HepG2 (cell line): Measurements from ENCODE around the gene CD70.

Experiments
- MAFF ChIP-seq: IDR thresholded peaks from 2 replicates; pipeline ENCODE4 v1.6.1; 2011; ENCODE audit warnings: low read depth, low read length, improper control_type of control experiment
- TF ChIP-seq, protein P1 (sequence below), 2 experiments: IDR thresholded peaks; 2 replicates each; pipeline ENCODE4 v1.6.1; 2011 to 2012; ENCODE audit warnings: low read length in 2 of 2, borderline replicate concordance in 1 of 2, low read depth in 1 of 2, mild to moderate bottlenecking in 1 of 2, moderate library complexity in 1 of 2
- TF ChIP-seq, protein P2 (sequence below): sonication (generic); formaldehyde crosslinking; IDR thresholded peaks from 2 replicates; pipeline ENCODE4 v1.4.0; 2020; ENCODE audit warnings: low read depth, mild to moderate bottlenecking, missing genetic modification reagents

DNA sequence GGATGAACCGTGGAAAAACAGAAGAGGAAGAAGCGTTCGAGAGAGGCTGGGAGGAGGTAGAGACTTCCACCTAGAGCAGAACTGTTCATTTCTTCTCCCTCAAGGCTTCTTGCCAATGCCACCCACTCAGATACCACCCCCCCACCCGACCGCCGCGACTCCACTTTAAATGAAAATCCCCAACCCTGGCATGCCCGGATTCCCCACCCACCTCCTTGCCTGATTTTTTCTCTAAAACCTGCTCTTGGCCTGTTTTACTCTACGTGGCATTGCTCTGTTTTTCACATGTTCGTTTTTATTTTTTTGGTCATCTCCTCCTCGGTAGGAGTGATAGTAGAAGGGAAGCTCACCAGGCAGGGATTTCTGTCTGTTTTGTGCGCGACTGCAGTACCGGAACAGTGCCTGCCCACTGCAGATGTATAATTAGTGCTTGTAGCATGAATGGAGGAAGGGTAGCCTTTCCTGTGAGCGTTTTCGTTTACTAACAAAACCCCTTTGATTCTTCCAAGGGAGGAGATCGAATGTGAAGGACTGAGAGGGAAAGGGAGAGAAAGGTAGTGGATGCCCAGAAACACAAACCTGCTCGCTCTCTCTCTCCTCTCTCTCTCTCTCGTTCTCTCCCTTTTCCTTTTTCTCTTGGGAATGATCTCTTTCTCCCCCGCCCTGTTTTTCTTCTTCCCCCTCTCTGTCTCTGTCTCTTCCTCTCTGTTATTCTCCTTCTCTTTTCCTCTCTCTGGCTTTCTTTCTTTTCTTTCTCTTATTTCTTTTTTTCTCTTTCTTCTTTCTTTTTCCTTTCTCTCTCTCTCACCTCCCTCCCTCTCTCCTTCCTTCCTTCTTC is 2.2 kb downstream of the CD70 start:
- TF ChIP-seq, protein P1, sequence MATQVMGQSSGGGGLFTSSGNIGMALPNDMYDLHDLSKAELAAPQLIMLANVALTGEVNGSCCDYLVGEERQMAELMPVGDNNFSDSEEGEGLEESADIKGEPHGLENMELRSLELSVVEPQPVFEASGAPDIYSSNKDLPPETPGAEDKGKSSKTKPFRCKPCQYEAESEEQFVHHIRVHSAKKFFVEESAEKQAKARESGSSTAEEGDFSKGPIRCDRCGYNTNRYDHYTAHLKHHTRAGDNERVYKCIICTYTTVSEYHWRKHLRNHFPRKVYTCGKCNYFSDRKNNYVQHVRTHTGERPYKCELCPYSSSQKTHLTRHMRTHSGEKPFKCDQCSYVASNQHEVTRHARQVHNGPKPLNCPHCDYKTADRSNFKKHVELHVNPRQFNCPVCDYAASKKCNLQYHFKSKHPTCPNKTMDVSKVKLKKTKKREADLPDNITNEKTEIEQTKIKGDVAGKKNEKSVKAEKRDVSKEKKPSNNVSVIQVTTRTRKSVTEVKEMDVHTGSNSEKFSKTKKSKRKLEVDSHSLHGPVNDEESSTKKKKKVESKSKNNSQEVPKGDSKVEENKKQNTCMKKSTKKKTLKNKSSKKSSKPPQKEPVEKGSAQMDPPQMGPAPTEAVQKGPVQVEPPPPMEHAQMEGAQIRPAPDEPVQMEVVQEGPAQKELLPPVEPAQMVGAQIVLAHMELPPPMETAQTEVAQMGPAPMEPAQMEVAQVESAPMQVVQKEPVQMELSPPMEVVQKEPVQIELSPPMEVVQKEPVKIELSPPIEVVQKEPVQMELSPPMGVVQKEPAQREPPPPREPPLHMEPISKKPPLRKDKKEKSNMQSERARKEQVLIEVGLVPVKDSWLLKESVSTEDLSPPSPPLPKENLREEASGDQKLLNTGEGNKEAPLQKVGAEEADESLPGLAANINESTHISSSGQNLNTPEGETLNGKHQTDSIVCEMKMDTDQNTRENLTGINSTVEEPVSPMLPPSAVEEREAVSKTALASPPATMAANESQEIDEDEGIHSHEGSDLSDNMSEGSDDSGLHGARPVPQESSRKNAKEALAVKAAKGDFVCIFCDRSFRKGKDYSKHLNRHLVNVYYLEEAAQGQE (IDR thresholded peaks at IDR 0.05; ENCODE audit: borderline replicate concordance in 1 of 2, low read depth in 1 of 2, low read length in 2 of 2) = no peak
- TF ChIP-seq, protein P2, sequence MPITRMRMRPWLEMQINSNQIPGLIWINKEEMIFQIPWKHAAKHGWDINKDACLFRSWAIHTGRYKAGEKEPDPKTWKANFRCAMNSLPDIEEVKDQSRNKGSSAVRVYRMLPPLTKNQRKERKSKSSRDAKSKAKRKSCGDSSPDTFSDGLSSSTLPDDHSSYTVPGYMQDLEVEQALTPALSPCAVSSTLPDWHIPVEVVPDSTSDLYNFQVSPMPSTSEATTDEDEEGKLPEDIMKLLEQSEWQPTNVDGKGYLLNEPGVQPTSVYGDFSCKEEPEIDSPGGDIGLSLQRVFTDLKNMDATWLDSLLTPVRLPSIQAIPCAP = no peak
- TF ChIP-seq MAFF = no peak
